DOHH2 (cell line): ENCODE measurements around the gene LRRC43.

ENCODE experiments used
- CTCF ChIP-seq: fragments of 200-600 bp; sonication (generic); IDR thresholded peaks from one replicate; pipeline ENCODE4 v1.5.1; 2014; ENCODE audit warnings: antibody characterized with exemption, mild to moderate bottlenecking, low read depth, low read length; ENCODE audit not compliant: poor library complexity, severe bottlenecking
- EZH2phosphoT487 ChIP-seq: fragments of 200-600 bp; sonication (generic); IDR thresholded peaks from 2 replicates; pipeline ENCODE4 v1.6.1; 2017; ENCODE audit warnings: borderline replicate concordance, mild to moderate bottlenecking, antibody characterized with exemption, low read length, moderate library complexity, mixed read lengths

GRCh38 chr12:122203301-122204166 lies 20.6 kb downstream of the LRRC43 start, which contains the start of gene B3GNT4:
- TF ChIP-seq CTCF (no peak), EZH2phosphoT487 (no peak)
